HG03097 (cell line): Measurements from ENCODE around the gene PIWIL4.
A peak's percentile ranks its signal among the peaks of the same experiment; 100 is the strongest.
"Not testable (repeated sequence)": the region's sequence is repeated elsewhere in the genome, so short reads cannot be mapped to it uniquely, and the experiment has no call there.

Experiments
- ATAC-seq: cut with Tn5 transposase; IDR thresholded peaks from one replicate; pipeline ENCODE4 v1.9.1; 2021; ENCODE audit not compliant: unreplicated experiment, low FRiP score

Gene PIWIL4

DNA sequence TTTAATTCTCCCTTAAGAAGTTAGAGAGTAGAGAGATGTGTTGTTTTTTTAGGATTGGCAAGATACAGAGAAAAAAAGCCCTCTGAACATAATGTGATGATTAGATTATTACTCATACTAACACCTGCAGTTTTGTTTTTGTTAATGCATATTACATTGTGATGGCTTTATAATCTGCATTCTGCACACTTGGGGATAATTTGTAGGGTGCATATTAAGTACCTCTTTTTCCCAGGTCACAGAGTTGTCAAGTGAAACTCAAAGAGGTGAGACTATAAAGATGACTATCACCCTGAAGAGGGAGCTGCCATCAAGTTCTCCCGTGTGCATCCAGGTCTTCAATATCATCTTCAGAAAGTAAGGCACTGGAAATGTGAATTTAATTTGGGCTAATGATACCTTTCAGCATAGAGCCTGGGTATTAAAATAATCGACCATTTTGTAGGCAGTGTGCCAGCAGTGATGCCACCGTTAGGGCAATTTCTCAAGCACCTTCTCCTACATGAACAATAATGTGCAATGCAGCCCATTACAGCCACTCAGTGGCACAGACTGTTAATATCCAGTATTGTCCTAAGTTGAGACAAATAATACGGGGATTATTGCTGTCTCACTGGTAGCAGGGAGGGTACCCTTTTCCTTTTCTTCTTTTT lies 16.2 kb downstream of the PIWIL4 start:
- ATAC-seq, result no peak

DNA sequence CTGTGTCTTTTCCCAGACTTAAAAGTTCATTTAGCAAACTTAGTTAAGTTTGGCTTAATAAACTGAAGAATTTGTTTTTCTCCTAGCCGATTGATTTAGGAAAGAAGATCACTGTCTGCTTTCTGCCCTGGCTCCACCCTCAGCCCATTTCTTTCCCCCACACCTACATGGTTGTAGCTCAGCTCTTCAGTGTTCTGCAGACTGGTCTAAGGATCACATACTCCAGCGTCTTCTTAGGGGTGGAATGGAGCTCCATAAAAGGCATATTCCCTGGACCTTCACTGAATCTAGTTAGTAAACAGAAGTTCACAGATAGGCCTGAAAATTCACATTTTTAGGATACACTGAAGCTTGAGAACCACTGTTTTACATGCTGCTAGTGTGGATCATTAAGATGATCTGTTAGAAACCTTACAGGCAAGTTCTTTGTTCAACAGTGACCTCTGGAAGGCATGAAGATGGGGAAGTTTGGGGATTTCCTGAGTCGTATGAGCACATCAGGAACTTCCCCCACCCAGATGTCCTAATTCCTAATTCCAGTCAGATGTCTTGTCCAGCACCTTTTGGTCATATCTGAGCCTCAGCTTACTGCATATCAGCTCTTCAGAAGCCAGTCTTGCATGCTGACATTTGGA lies 16.8 kb downstream of the PIWIL4 start:
- peak; percentile 66 for ATAC-seq

DNA sequence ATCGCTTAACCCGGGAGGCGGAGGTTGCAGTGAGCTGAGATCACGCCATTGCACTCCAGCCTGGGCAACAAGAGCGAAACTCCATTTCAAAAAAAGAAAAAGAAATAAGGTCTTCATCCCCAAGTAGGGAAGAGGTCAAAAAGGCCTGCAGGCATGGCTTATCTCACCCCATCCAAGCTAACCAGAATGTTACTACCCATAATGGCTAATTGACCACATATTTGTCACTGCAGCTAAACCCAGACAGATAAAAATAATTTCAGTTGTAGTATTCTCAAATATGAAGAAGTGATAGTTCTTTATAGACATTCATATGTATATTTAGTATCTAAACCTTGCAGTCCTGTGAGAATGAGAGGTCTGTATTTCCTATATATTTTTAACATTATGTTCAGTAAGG lies 17.8 kb downstream of the PIWIL4 start:
- ATAC-seq, result no peak

- ATAC-seq, result no peak
These were observed 18.2 kb downstream of the PIWIL4 start for GRCh38 chr11:94585399-94585798.

DNA sequence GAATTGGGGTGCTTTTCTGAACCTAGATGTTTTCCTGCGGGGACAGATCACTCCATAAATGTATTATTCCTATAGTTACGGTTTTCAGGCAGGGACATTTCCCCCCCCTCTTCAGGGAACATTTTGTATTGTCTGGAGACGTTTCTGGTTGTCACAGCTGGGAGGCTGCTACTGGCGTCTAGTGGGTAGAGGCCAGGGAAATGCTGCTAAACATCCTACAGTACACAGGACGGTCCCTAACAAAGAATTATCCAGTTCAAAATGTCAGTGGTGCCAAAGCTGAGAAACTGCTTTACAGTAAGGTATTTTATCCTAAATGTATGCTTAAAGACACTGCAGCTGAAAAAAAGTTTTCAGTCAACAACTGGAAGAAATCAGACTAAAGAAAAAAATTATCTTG lies 19.4 kb downstream of the PIWIL4 start:
- no peak for ATAC-seq

DNA sequence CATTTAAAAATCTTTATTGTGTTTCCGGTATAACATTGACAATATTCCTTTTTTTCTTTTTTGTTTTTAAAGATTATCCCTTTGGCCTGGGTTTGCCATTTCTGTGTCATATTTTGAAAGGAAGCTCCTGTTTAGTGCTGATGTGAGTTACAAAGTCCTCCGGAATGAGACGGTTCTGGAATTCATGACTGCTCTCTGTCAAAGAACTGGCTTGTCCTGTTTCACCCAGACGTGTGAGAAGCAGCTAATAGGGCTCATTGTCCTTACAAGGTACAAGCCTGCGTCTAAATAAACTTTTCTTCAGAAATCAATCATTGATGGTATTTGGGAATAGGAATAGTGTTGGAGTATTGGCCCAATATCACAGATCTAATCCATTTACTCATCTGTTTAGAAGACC lies 19.8 kb downstream of the PIWIL4 start:
- no peak for ATAC-seq

DNA sequence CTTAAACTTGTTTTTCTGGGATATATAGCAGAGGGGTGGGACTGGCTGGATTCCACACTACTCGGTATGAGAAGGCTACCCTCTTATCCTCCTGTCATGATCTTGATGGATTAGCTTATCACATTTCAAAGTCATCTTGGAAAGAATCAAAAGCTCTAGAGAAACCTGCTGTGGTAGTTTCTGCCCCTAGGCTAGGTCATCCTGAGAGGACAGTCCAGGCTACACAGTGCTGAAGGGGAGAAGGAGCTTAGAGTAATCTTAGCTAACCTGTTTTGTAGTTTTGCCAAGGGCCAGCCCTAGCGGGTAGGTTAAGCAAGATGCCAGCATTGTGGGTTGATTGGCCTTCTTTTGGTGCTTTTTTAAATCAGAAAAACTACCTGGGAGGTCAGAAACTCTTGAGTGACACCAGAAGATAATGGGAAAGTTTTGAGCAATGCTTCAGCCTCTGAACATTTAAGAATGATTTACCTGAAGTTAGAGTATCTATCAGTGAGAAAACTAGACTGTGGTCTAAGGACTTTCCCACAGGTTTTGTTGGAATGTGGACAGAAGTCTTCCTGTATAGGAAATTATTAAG lies 21.3 kb downstream of the PIWIL4 start:
- no peak for ATAC-seq

DNA sequence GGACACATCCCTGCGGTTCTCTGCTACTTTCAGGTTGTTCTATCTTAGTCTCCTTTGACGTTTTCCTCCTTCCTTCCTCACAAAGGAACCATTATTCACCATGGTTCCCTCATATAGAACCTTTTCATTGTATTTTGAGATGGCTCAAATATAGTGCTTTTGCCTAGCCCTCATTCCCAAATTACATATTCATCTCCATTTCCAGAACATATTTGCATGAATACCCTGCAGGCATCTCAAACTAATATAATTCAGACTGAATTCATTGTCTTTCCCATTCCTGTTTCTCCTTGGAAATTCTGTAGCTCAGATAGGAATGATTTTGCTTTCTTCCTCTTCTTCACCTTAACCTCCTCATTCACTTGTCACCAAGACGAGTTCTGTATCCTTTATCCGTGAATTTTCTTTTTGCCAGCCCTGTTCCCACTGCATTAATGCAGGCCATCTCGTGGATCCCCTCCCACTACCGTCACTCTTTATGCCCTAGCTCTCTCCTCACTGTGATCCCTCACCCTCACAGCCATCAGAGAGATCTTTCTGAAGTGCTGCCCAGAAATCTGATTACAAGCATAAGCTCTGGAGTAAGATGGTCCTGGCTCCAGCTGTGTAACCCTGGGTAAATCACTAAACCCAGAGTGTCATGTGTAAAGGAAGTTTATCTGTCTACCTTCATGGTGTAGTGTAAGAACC lies 23.3 kb downstream of the PIWIL4 start:
- no peak for ATAC-seq

DNA sequence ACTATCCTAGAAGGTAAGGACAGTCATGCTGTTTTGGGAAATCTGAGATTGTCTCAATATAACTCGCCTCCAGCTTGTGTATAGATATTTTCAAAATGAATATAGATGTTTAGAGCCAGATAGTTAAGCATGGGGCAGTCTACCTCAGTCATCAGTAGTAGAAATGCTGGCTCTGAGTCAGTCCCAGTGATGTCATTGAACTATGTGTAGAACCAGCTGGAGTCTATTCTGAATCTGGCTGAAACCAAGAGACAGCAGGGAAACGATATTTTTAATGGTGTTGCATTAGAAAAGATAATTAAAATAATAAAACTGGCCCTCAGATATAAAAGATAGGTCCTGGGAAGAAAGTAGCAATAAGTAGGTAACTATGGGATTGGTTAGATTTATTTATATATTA lies 25.9 kb downstream of the PIWIL4 start:
- ATAC-seq, result peak; percentile 38

DNA sequence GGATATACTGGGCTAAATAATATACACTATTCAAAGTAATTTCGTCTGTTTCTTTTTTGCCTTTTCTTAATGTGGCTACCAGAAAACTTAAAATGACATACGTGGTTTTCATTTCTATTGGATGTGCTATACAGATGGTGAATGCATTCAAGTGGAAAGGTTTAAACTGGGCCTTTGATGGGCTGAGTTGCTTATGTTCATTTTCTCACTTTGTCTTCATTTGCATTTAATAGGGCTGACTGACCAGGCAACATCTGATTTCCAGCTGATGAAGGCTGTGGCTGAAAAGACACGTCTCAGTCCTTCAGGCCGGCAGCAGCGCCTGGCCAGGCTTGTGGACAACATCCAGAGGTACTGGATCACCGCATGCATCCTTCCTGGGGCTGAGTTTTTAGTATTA lies 27.9 kb downstream of the PIWIL4 start:
- ATAC-seq, result peak; percentile 79

GRCh38 chr11:94597896-94598295 lies 30.7 kb downstream of the PIWIL4 start:
- ATAC-seq, result no peak

DNA sequence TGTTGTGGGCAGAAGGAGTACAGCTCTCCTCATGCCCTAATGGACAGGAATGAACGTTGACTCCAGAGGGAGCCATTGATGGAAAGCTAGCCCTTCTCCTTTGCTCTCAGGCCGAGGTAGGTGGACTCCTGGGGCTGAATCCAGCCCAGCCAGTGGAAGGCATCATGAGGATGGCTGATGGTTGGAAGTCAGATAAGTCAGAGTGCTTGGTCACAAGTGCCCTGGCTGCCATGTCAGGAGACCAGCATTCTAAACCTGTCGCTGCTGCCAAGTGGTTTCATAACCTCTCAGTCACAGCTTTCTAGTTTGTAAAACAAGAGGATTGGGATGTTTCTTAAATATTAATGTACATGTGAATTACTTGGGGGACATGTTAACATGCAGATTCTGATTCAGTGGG lies 32.3 kb downstream of the PIWIL4 start:
- ATAC-seq, result no peak

GRCh38 chr11:94602430-94603372 lies 35.5 kb downstream of the PIWIL4 start:
- peak; percentile 94 for ATAC-seq

- ATAC-seq, result no peak
These were observed 36.4 kb downstream of the PIWIL4 start for GRCh38 chr11:94603587-94603986.

DNA sequence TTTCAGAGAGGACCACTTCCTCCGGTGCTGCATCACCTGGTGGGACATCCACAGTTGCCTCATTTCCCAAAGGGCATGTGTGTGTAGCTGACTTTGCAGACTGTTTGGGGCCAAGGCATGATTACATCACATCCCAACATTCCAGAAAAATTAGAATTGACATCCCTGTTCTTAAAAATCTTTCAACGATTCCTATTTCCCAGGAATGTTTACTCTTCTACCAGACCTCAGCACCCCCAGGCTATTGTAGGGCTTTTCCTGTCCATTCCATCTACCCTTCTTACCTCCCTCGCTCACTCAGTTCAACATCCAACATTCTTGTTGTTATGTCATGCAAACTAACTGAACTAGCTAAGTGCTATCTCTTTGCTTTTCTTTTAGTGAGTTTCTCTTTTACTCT lies 37.3 kb downstream of the PIWIL4 start:
- ATAC-seq, result no peak

- ATAC-seq, result no peak
These were observed 46.0 kb downstream of the PIWIL4 start for GRCh38 chr11:94613120-94613519.

DNA sequence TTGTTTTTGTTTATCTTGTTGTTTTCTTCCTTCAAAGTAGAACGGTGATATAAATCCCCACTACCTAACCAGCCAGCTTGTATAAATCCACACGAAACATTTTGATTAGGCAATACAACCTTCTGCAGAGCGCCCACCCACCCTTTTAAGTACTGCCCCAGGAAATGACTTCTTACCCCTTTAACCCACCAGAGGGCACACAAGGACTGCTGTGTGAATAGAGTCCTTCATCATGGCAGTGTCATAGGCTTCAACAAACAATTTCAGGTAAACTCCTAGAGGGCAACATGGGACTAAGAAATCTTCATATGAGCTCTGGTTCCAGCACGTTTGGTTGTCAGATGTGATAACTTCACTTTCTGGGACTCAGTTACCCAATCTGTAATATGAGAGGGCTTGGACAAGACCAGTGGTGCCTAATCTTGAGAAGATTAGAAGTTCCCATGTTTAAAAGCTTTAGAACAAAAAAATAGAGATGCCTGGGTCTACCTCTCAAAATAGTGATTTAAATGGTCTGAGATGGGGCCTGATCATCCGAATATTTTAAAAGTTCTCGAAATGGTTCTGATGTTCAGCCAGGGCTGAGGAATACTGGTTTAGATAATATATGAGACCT lies 56.1 kb downstream of the PIWIL4 start:
- peak; percentile 76 for ATAC-seq

- not testable (repeated sequence) for ATAC-seq
These were observed 58.3 kb downstream of the PIWIL4 start for GRCh38 chr11:94625422-94625821.

DNA sequence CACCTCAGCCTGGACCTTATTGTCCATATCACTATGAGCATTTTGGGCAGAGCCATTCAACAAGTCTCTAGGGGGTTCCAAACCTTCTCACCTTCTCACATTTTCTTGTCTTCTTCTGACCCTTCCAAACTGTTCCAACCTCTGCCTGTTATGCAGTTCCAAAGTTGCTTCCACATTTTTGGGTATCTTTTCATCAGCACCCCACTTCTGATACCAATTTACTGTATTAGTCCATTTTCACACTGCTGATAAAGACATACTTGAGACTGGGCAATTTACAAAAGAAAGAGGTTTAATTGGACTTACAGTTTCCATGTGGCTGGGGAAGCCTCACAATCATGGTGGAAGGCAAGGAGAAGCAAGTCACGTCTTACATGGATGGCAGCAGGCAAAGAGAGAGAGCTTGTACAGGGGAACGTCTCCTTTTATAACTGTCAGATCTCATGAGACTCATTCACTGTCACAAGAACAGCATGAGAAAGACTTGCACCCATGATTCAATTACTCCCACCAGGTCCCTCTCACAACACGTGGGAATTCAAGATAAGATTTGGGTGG lies 59.9 kb downstream of the PIWIL4 start:
- ATAC-seq, result not testable (repeated sequence)

DNA sequence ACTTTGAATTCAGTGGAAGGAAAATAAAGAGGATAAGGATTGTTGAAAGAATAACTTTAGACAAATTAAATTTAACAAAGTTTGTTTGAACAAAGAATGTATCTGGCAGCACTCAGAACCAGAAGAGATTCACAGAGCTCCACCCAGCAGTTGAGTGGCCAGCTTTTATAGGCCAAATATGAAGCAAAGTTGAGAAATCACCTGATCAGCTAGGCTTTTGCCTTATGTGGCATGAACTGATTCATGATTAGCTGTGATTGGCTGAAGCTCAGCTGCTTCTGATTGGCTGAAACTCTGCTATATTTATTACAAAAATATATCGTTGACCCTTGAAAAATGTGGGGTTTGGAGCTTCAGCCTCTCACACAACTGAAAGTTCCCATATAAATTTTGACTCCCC lies 62.6 kb downstream of the PIWIL4 start:
- no peak for ATAC-seq
